ENCODE data around the gene MORF4L1. TPM values are rescaled to one million over a fixed set of nuclear protein-coding genes. Genes with fewer than 3 reads are reported as not detected.
"Not testable (repeated sequence)": the region's sequence is repeated elsewhere in the genome, so short reads cannot be mapped to it uniquely, and the experiment has no call there.

The MORF4L1 gene
- total RNA-seq, 1 donor from 2014 or later, result 271 TPM

- DNase-seq (no peak), ATAC-seq (ENCODE audit: low read depth) (peak; percentile 78)
- Mint-ChIP-seq H3K9me3 (no peaks in the 10 kb centered on the region), H3K27ac (peak overlapping the region; percentile 59), H3K4me1 (peaks cover 10% of the 10 kb centered on the region), H3K36me3 (ENCODE audit: low read depth) (no peaks in the 10 kb centered on the region), H3K4me3 (no peak overlapping the region), H3K27me3 (peaks cover 2% of the 10 kb centered on the region)
- TF ChIP-seq CTCF (IDR thresholded peaks at IDR 0.05), result no peak
- intact Hi-C loops (cut with micrococcal nuclease), result no loop called here
- CTCF ChIA-PET, result interaction anchor here (1.2 kb wide), 1 partner anchor 29 kb away, joined by 3 read pairs; no protein-coding TSS in a partner anchor
- POLR2A ChIA-PET, result no interaction called here
Observed at GRCh38 chr15:78840661-78841375, 31.9 kb upstream of the MORF4L1 start.

GRCh38 chr15:78841376-78841706 is 31.3 kb upstream of the MORF4L1 start:
- no peak for TF ChIP-seq CTCF (IDR thresholded peaks at IDR 0.05)
- intact Hi-C loops (cut with micrococcal nuclease), result no loop called here
- no peaks in the 10 kb centered on the region for H3K36me3 Mint-ChIP-seq (ENCODE audit: low read depth)
- no peak overlapping the region for H3K27ac Mint-ChIP-seq
- peaks cover 10% of the 10 kb centered on the region for H3K4me1 Mint-ChIP-seq
- ChIA-PET POLR2A (no interaction called here), CTCF (interaction anchor here (1.2 kb wide), 1 partner anchor 29 kb away, joined by 3 read pairs; no protein-coding TSS in a partner anchor)
- ATAC-seq (ENCODE audit: low read depth) (no peak), DNase-seq (no peak)
- peaks cover 2% of the 10 kb centered on the region for H3K27me3 Mint-ChIP-seq
- H3K9me3 Mint-ChIP-seq, result no peaks in the 10 kb centered on the region
- no peak overlapping the region for H3K4me3 Mint-ChIP-seq

GRCh38 chr15:78841891-78842290 is 30.8 kb upstream of the MORF4L1 start:
- ChIA-PET POLR2A (no interaction called here), CTCF (no interaction called here)
- H3K4me1 Mint-ChIP-seq, result peaks cover 10% of the 10 kb centered on the region
- intact Hi-C loops (cut with micrococcal nuclease), result no loop called here
- ATAC-seq (ENCODE audit: low read depth) (no peak), DNase-seq (no peak)
- H3K36me3 Mint-ChIP-seq (ENCODE audit: low read depth), result no peaks in the 10 kb centered on the region
- no peak overlapping the region for H3K27ac Mint-ChIP-seq
- no peak for TF ChIP-seq CTCF (IDR thresholded peaks at IDR 0.05)
- H3K27me3 Mint-ChIP-seq, result peaks cover 2% of the 10 kb centered on the region
- H3K4me3 Mint-ChIP-seq, result no peak overlapping the region
- H3K9me3 Mint-ChIP-seq, result no peaks in the 10 kb centered on the region

- no peak overlapping the region for H3K4me3 Mint-ChIP-seq
- DNase-seq (no peak), ATAC-seq (ENCODE audit: low read depth) (no peak)
- intact Hi-C loops (cut with micrococcal nuclease), result no loop called here
- H3K27me3 Mint-ChIP-seq, result peaks cover 2% of the 10 kb centered on the region
- H3K36me3 Mint-ChIP-seq (ENCODE audit: low read depth), result no peaks in the 10 kb centered on the region
- no peak for TF ChIP-seq CTCF (IDR thresholded peaks at IDR 0.05)
- ChIA-PET POLR2A (no interaction called here), CTCF (no interaction called here)
- no peak overlapping the region for H3K27ac Mint-ChIP-seq
- H3K4me1 Mint-ChIP-seq, result peaks cover 10% of the 10 kb centered on the region
- no peaks in the 10 kb centered on the region for H3K9me3 Mint-ChIP-seq
Observed at GRCh38 chr15:78842519-78842918, 30.2 kb upstream of the MORF4L1 start.

GRCh38 chr15:78846906-78847305 is 25.8 kb upstream of the MORF4L1 start:
- DNase-seq; H3K4me3 Mint-ChIP-seq; H3K9me3 Mint-ChIP-seq; H3K27me3 Mint-ChIP-seq; ATAC-seq (ENCODE audit: low read depth); POLR2A ChIA-PET; H3K4me1 Mint-ChIP-seq; H3K36me3 Mint-ChIP-seq (ENCODE audit: low read depth); CTCF ChIA-PET; H3K27ac Mint-ChIP-seq; intact Hi-C loops (cut with micrococcal nuclease): not testable (repeated sequence)

GRCh38 chr15:78847387-78847906 is 25.2 kb upstream of the MORF4L1 start:
- H3K36me3 Mint-ChIP-seq (ENCODE audit: low read depth); CTCF ChIA-PET; DNase-seq; H3K4me1 Mint-ChIP-seq; H3K27me3 Mint-ChIP-seq; H3K4me3 Mint-ChIP-seq; intact Hi-C loops (cut with micrococcal nuclease); H3K9me3 Mint-ChIP-seq; H3K27ac Mint-ChIP-seq; ATAC-seq (ENCODE audit: low read depth): not testable (repeated sequence)
- POLR2A ChIA-PET, result interaction anchor here (0.8 kb wide), 1 partner anchor 10 kb away, joined by 6 read pairs; no protein-coding TSS in a partner anchor
